DND-41 (cell line): ENCODE measurements around the gene ZNF184.

Experiments
- CTCF ChIP-seq: IDR thresholded peaks from 2 replicates; pipeline ENCODE4 v1.5.1; 2012; ENCODE audit warnings: borderline replicate concordance, low read length, moderate library complexity, mild to moderate bottlenecking; ENCODE audit not compliant: poor library complexity, severe bottlenecking; ENCODE audit errors: extremely low read depth
- EZH2 ChIP-seq: IDR thresholded peaks from 3 replicates; pipeline ENCODE4 v1.6.1; 2012; ENCODE audit warnings: borderline replicate concordance, low read depth, mild to moderate bottlenecking, moderate library complexity, low read length, inconsistent platforms; ENCODE audit not compliant: severe bottlenecking

GRCh38 chr6:27472182-27472616, 706 bp downstream of the ZNF184 start:
- TF ChIP-seq EZH2 (no peak), CTCF (no peak)
